Mucosa of descending colon (tissue), 3 donors: Measurements from ENCODE around the gene NPTX1. TPM values are rescaled to one million over a fixed set of nuclear protein-coding genes. Genes with fewer than 3 reads are reported as not detected.
A peak's percentile ranks its signal among the peaks of the same experiment; 100 is the strongest.

ENCODE experiments used
- ATAC-seq: fragments of 200-7000 bp; cut with Tn5 transposase; one replicate; pipeline ENCODE4 v1.9.1; 2020; ENCODE audit warnings: mild to moderate bottlenecking, moderate library complexity
- DNase-seq, 3 donors: peaks; one replicate each; pipeline ENCODE4 v3.0.0-alpha.2; 2020
- H3K36me3 ChIP-seq: fragments of 200-600 bp; one replicate; pipeline ENCODE4 v1.8.0; 2021; ENCODE audit warnings: low read depth, mild to moderate bottlenecking
- H3K4me1 ChIP-seq: fragments of 200-600 bp; one replicate; pipeline ENCODE4 v1.8.0; 2021; ENCODE audit warnings: low read depth, mild to moderate bottlenecking
- H3K4me3 ChIP-seq: fragments of 200-600 bp; one replicate; pipeline ENCODE4 v1.8.0; 2021; ENCODE audit warnings: mild to moderate bottlenecking
- H3K9me3 ChIP-seq: fragments of 200-600 bp; one replicate; pipeline ENCODE4 v1.8.0; 2021; ENCODE audit warnings: mild to moderate bottlenecking
- CTCF ChIP-seq: fragments of 200-600 bp; IDR thresholded peaks from one replicate; pipeline ENCODE4 v1.8.0; 2022; ENCODE audit warnings: antibody characterized with exemption, mild to moderate bottlenecking
- intact Hi-C, 2 donors: fragments of 100-400 bp; cut with DNase I in 1 of 2; cut with micrococcal nuclease in 1 of 2; formaldehyde crosslinking; loops; one replicate each; pipeline versions ENCODE4 v1.11.0 to v1.11.1; 2022; cut with DNase I, micrococcal nuclease
- total RNA-seq, 3 donors: library from RNA; stranded (reverse); fragmentation: NEBNext Ultra II Directional in 2 of 3; extraction: Animal tissue kit (Norgen Biotek cat#: 25700) in 2 of 3; gene quantifications; one replicate each; pipeline versions ENCODE4 v1.2.1 to v1.2.4, GENCODE V29; 2021 to 2023
- donor health status: DM: no; HTN: no; CAD: no; lungs with moderate emphysema.
- donor health status: DM: no; HTN: no; CAD: no.
- donor health status: DM: no; HTN: yes; CAD: no.

NPTX1 gene
- total RNA-seq, 3 donors from 2014 or later, result 0.51 to 95.0 (median 2.0) TPM

GRCh38 chr17:80476877-80477646 is 655 bp upstream of the NPTX1 start:
- no peak for DNase-seq
- ATAC-seq, result no peak
- Histone ChIP-seq H3K4me3 (no peak overlapping the region), H3K4me1 (peaks cover 34% of the 10 kb centered on the region), H3K9me3 (no peaks in the 10 kb centered on the region), H3K36me3 (no peaks in the 10 kb centered on the region)
- TF ChIP-seq CTCF, result no peak
- intact Hi-C loops, result no loop called here

- TF ChIP-seq CTCF, result no peak
- H3K9me3 ChIP-seq, result no peaks in the 10 kb centered on the region
- H3K4me1 ChIP-seq, result peaks cover 34% of the 10 kb centered on the region
- H3K4me3 ChIP-seq, result no peak overlapping the region
- DNase-seq, result no peak
- intact Hi-C loops, result no loop called here
- H3K36me3 ChIP-seq, result no peaks in the 10 kb centered on the region
- ATAC-seq, result no peak
Observed at GRCh38 chr17:80474961-80475909, 1.2 kb downstream of the NPTX1 start.

GRCh38 chr17:80474231-80474960 is 2.0 kb downstream of the NPTX1 start:
- Histone ChIP-seq H3K9me3 (no peaks in the 10 kb centered on the region), H3K4me1 (peaks cover 34% of the 10 kb centered on the region), H3K4me3 (no peak overlapping the region), H3K36me3 (no peaks in the 10 kb centered on the region)
- intact Hi-C loops, result no loop called here
- peak; percentile 18 for ATAC-seq
- no peak for TF ChIP-seq CTCF
- no peak for DNase-seq

GRCh38 chr17:80473701-80474100 is 2.7 kb downstream of the NPTX1 start:
- H3K4me3 ChIP-seq, result no peak overlapping the region
- no peak for ATAC-seq
- intact Hi-C loops, result no loop called here

More at GRCh38 chr17:80473701-80474100, 2.7 kb downstream of the NPTX1 start:
- DNase-seq, result no peak
- no peaks in the 10 kb centered on the region for H3K9me3 ChIP-seq
- H3K4me1 ChIP-seq, result peaks cover 34% of the 10 kb centered on the region
- no peak for TF ChIP-seq CTCF
- no peaks in the 10 kb centered on the region for H3K36me3 ChIP-seq
